GM19468 (cell line): ENCODE measurements around the gene DCK.
"Not testable (repeated sequence)": the region's sequence is repeated elsewhere in the genome, so short reads cannot be mapped to it uniquely, and the experiment has no call there.

Source experiments
- ATAC-seq: cut with Tn5 transposase; IDR thresholded peaks from one replicate; pipeline ENCODE4 v1.9.1; 2021; ENCODE audit warnings: mild to moderate bottlenecking, moderate library complexity, moderate number of reproducible peaks; ENCODE audit not compliant: unreplicated experiment; ENCODE audit errors: extremely low read depth

The DCK gene

DNA sequence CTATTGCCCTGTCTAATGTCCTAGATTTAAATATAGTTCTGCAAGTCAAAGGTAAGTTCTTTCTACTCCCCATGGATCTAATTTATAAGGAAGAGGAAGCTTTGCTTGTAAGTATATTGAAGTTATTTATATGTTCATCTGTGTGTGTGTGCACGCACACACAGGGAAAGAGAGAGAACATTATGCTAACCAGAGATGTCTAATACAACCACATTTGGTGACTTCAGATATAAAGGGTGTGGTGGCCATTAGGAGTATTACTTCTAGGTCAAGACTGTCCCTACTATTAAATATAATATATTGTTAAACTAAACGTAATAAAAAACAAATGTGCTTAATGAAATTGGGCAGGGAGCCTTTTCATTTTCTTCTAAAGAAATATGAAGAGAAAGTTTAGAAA is 4.1 kb downstream of the DCK start:
- ATAC-seq = no peak

GRCh38 chr4:70999639-71000038 is 6.2 kb downstream of the DCK start:
- not testable (repeated sequence) for ATAC-seq

- not testable (repeated sequence) for ATAC-seq
Measured at GRCh38 chr4:71001363-71001762, 7.9 kb downstream of the DCK start.

- ATAC-seq = peak; percentile 7
Measured at GRCh38 chr4:71004281-71004851, 10.9 kb downstream of the DCK start.

DNA sequence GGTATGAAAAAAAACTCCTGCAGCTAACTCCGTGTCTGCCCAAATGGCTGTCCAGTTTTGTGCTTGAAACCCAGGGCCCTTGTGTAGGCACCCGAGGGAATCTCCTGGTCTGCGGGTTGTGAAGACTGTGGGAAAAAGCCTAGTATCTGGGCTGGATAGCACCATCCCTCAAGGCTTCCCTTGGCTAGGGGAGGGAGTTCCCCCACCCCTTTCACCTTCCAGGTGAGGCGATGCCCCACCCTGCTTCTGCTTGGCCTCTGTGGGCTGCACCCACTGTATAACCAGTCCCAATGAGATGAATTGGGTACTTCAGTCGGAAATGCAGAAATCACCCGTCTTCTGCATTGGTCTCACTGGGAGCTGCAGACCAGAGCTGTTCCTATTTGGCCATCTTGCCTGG is 11.6 kb downstream of the DCK start:
- ATAC-seq = not testable (repeated sequence)

DNA sequence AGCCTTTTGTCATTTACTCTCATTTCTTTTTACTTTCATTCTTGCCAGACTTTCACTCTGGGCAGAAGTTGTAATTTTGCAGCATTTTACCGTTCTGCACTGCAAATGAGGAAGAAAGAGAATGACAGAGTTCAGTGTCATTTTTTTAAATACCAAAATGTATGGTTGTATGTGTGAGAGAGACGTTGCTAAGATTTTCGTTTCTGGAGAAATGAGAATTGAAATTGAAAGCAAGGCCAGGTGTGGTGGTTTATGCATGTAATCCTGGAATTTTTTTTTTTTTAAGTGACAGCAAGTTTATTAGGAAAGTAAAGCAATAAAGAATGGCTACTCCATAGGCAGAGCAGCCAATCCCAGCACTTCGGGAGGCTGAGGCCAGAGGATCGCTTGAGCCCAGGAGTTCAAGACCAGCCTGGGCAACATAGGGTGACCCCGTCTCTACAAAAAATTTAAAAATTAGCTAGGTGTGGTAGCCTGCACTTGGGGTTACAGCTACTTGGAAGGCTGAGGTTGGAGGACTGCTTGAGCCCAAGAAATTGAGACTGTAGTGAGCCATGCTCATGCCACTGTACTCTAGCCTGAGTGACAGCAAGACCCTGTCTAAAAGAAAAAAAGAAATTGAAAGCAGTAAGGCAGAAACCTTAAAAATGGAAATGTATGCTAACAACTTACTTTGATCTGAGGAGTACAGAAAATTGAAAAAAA is 12.9 kb downstream of the DCK start:
- peak; percentile 34 for ATAC-seq

DNA sequence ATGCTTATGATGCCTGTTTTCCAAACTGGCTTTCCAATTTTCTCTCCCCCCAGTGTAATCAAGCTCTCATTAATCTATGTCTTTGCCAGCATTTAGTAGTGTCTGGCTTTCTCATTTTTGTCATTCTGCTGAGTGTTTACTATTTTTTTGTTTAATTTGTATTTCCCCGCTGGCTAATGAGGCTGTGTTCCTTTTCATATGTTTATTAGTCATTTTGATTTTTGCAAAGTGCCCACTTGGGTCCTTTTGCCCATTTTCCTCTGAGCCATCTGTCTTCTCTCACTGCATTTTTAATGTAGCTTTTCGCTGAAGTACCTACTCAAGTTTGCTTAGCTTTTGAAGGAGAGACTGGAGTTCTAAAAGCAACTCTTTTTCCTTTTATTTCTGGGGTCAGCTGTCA is 14.7 kb downstream of the DCK start:
- ATAC-seq = no peak

GRCh38 chr4:71009086-71009485 is 15.6 kb downstream of the DCK start:
- no peak for ATAC-seq

DNA sequence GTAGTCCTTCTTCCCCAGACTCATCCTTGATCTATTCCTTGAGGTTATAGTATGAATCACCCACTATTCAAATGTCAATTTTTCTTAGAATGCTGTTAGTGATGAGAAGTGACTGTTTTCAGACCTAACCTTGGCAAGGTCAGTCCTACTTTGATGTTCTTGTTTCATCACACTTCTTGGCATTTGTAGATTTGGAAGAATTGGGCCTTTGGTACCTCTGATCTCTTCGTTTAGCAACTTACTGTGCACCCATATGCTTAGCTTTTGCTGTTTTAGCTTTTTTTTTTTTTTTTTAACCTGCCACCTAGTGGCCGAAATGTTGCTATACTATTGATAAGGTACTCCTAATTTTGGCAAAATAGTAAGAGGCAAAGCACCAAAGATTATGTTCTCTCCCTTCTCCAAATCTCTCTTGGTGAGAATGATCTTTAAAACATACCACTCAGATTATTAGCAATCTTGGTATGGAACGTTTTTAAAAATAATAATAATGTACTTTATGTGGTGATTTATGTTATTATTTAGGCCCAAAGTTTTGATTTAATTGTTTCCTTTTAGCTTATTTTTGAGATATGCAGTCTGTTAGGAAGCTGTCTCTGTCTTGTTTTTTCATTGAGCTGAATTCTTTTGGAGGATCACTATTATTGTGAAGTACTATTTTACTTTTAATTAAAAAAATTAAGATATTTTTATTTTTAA is 16.6 kb downstream of the DCK start:
- peak; percentile 61 for ATAC-seq

GRCh38 chr4:71011451-71011850 is 18.0 kb downstream of the DCK start:
- ATAC-seq = no peak

- not testable (repeated sequence) for ATAC-seq
Measured at GRCh38 chr4:71017391-71017790, 23.9 kb downstream of the DCK start.

GRCh38 chr4:71020611-71021010 is 27.2 kb downstream of the DCK start:
- ATAC-seq = no peak

DNA sequence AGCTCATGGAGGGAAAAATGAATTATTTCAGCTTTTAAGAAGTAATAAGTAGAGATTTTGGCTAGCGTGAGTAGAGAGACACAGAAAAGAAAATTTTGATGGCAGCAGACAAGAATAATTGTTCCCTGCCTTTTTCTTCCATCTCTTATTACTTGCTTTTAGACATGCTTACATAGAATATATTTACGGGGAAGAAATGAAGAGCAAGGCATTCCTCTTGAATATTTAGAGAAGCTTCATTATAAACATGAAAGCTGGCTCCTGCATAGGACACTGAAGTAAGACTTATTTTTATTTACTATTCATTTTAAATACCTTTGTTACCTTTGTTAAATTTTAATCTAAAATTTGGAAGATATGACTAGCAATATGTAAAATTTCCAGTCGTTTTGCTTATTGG is 32.2 kb downstream of the DCK start:
- no peak for ATAC-seq

DNA sequence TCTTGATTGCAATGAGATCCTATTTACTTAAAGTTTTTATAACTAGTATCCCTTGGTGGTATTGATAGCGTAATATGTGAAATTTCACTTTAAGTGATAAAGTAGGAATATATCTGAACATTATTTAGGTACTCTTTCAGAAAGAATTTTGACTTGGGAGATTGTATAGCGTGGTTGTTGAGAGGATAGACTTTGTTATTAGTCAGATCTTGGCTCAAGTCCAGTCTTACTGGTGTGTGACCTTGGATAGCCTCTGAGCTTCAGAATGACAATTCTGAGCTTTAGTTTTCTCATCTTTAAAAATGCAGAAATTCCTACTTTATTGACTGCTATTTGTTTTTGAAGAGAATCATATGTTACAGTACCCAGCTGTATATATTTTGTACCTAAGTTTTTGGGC is 32.6 kb downstream of the DCK start:
- no peak for ATAC-seq

DNA sequence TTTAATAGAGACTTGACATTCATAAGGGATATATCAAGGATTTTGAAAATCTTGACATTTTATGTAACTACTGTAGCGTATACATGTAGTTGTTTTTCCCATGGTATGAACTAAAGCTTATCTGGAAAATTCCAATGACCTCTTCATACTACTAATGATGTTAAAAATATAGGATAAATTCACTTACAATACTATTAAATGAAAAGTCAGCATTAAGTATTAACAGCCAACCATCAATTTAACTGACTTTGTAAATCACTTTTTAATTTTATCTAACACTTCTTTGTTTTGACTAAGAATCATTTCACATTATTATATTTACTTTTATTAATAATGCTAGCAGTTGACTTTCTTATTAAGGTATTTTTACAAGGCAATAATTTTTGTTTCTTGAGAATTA is 34.2 kb downstream of the DCK start:
- no peak for ATAC-seq

DNA sequence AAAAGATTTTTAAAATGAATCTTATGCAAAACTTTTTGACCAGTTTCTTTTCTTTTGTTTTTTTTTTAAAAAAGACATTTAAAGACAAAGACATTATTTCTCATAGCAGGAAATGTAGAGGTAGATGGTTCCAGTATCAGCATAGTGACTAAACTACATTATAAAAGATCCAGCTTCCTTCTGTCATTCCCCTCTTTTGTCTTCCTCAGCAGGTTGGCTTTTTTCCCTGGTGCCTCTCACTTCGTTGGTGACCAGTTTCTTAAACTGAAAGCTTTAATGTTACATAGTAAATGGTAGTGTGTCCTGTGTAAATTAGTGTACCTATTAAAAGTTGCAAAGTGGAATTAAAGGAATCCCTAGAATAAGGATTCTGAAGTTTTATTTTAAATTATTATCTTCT is 36.1 kb downstream of the DCK start:
- no peak for ATAC-seq

DNA sequence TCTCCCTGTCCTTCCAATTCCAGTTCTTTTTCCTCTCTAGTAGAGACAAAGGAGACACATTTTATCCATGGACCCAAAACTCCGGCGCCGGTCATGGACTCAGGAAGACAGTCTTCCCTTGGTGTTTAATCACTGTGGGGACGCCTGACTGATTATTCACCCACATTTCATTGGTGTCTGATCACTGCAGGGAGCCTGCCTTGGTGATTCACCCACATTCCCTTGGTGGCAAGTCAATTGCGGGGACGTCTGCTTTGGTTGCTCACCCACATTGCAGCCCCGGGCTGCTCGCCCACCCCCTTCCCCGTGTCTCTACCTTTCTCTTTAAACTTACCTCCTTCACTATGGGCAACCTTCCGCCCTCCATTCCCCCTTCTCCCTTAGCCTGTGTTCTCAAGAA is 38.7 kb downstream of the DCK start:
- ATAC-seq = not testable (repeated sequence)

DNA sequence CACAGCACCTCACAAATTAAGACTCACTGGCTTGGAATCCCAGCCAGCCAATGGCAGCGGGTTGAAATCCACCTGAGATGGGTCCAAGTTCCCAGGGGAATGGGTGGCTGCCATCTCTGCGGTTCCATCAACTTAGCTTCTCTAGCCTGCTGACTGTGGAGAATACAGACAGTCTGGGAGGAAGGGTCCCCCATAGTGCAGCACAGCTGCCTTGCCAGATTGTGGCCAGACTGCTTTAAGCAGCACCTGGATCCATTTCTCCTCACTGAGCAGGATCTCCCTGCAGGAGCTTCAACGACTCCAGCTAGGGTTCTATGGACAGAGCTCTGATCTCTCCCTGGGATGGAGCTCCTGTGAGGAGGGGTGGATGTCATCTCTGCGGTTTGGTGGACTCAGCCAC is 51.8 kb downstream of the DCK start:
- no peak for ATAC-seq

DNA sequence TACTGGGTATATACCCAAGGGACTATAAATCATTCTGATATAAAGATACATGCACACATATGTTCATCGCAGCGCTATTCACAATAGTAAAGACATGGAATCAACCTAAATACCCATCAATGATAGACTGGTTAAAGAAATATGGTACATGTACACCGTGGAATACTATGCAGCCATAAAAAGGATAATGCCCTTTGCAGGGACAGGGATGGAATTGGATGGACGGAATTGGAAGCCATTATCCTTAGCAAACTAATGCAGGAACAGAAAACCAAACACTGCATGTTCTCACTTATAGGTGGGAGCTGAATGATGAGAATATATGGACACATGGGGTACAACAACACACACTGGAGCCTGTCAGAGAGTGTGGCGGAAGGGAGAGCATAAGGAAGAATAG is 55.9 kb downstream of the DCK start:
- no peak for ATAC-seq

DNA sequence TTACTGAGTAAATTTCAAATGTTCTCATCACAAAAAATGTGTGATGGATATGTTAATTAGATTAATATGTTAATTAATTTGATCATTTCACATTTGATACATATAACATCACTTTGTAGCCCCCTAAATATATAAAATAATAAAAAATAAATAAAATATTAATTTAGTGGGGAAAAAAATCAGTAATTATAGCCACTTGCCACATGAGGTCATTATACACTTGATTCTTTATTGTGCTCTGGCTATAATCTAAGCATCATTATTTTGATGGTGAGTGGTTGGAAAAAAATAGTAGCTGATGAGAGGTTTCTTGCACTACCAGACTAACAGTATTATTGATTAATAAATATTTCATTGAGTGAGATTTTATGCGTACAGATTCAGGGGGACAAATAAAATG is 57.4 kb downstream of the DCK start:
- ATAC-seq = no peak

- ATAC-seq = no peak
Measured at GRCh38 chr4:71052034-71052433, 58.6 kb downstream of the DCK start.

DNA sequence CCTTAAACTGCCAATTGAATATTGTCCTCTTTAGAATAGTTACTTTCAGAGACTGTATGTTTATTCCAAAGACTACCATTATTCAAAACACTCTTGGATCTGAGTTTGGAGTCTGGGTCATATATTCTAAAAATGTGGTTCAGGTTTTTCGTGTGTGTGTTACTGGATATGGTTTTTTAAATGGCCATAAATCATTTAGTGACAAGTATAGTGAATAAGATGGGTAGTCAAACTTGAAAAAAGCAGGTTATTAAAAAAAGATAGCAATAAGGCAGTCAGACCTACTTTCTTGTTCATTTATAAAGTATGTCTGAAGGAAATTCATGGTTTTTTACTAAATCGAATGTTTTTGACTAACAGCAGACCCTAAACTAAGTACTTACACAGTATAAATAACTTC is 59.3 kb downstream of the DCK start:
- no peak for ATAC-seq
